Measurements from ENCODE around the gene TMEM223.

Gene TMEM223

DNA sequence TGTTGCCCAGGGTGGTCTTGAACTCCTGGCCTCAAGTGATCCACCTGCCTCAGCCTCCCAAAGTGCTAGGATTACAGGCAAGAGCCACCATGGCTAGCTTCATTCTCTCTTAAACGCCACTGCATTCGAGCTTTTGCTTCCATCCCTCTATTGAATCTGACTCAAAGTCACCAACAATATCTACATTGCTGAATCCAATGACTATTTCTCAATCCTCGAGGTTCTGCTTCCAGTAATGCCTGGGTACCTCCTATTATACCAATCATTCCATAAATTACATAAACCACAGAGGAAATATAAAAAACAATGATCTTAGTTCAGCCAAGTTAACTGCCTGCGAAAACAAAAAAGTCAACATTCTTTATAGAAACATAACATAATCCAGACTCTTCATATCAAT is 25.3 kb upstream of the TMEM223 start:
- H3K27ac ChIP-seq (ENCODE audit: low read depth, low read length), result no peak overlapping the region

DNA sequence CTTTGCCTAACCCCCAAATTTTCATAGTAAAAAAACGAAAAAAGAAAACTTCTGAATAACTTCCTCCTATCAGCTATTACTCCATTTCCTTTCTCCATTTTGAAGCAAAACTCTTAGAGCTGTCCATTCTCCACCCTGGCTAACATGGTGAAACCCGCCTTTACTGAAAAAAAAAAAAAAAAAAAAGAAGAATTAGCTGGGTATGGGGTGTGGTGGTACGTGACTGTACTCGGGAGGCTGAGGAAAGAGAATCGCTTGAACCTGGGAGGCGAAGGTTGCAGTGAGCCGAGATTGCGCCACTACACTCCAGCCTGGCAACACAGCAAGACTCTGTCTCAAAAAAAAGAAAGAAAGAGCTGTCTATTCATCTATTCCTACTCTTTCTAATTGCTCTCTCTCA is 24.8 kb upstream of the TMEM223 start:
- no peak overlapping the region for H3K9ac ChIP-seq (ENCODE audit: low read length)
- H3K4me1 ChIP-seq (ENCODE audit: control insufficient read depth, insufficient read depth, low read length), result no peaks in the 10 kb centered on the region
- H3K27ac ChIP-seq (ENCODE audit: low read depth, low read length), result no peak overlapping the region
- H3K4me3 ChIP-seq (ENCODE audit: low read depth, low read length), result no peak overlapping the region
- no peaks in the 10 kb centered on the region for H3K9me3 ChIP-seq (ENCODE audit: control insufficient read depth, insufficient read depth, low read depth, low read length)
- H3K36me3 ChIP-seq (ENCODE audit: control insufficient read depth, insufficient read depth, low read length), result peaks cover 32% of the 10 kb centered on the region
- no peaks in the 10 kb centered on the region for H3K27me3 ChIP-seq (ENCODE audit: control insufficient read depth, insufficient read depth, low read length)

More for the DNA sequence above, 25.3 kb upstream of the TMEM223 start:
- H3K4me1 ChIP-seq (ENCODE audit: control insufficient read depth, insufficient read depth, low read length), result no peaks in the 10 kb centered on the region
- H3K9ac ChIP-seq (ENCODE audit: low read length), result no peak overlapping the region
- H3K27me3 ChIP-seq (ENCODE audit: control insufficient read depth, insufficient read depth, low read length), result no peaks in the 10 kb centered on the region
- H3K36me3 ChIP-seq (ENCODE audit: control insufficient read depth, insufficient read depth, low read length), result peaks cover 37% of the 10 kb centered on the region
- H3K4me3 ChIP-seq (ENCODE audit: low read depth, low read length), result no peak overlapping the region
- no peaks in the 10 kb centered on the region for H3K9me3 ChIP-seq (ENCODE audit: control insufficient read depth, insufficient read depth, low read depth, low read length)

DNA sequence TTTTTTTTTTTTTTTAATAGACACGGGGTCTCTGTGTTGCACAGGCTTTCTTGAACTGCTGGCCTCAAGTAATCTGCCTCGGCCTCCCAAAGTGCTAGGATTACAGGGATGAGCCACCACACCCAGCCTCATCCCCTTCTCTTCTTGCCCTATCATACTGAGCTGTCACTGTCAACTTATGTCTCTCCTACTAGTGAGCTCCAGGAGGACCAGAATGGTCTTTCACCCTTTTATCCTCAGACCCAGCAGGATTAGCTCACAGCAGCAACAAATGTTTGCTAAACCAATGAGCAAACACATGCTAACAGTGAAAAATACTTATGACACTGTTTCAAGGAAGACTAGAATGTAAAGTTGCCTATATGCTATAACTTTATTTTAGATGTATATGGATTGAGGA is 19.9 kb upstream of the TMEM223 start:
- no peak overlapping the region for H3K27ac ChIP-seq (ENCODE audit: low read depth, low read length)
- H3K4me3 ChIP-seq (ENCODE audit: low read depth, low read length), result no peak overlapping the region
- H3K4me1 ChIP-seq (ENCODE audit: control insufficient read depth, insufficient read depth, low read length), result peaks cover 2% of the 10 kb centered on the region; the same call in 1 of the 2 replicates
- no peaks in the 10 kb centered on the region for H3K27me3 ChIP-seq (ENCODE audit: control insufficient read depth, insufficient read depth, low read length)
- no peak overlapping the region for H3K9ac ChIP-seq (ENCODE audit: low read length)
- H3K36me3 ChIP-seq (ENCODE audit: control insufficient read depth, insufficient read depth, low read length), result peaks cover 3% of the 10 kb centered on the region
- H3K9me3 ChIP-seq (ENCODE audit: control insufficient read depth, insufficient read depth, low read depth, low read length), result no peaks in the 10 kb centered on the region

DNA sequence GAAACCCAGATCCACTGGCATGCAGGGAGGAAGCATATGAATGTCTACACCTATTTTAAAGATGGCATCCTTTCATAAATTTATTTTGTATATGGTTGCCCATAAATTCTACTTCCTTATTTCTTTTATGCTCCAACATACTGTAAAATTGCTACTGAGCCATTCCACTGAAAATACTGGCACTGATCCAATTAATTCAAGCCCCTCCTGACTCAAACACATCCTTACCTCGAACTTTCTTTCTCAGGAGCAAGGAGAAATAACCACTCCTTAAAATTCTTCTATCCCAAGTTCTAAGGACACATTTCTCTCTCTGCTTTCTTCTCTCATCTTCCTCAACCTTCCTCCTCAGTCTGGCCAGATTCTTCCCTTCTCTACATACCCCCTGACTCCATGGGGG is 18.9 kb upstream of the TMEM223 start:
- no peaks in the 10 kb centered on the region for H3K9me3 ChIP-seq (ENCODE audit: control insufficient read depth, insufficient read depth, low read depth, low read length)
- H3K36me3 ChIP-seq (ENCODE audit: control insufficient read depth, insufficient read depth, low read length), result 0 out of 2 replicates have a peak, but pooled peaks cover under 1% of the 10 kb centered on the region
- H3K4me1 ChIP-seq (ENCODE audit: control insufficient read depth, insufficient read depth, low read length), result peaks cover 9% of the 10 kb centered on the region; the same call in 1 of the 2 replicates
- H3K9ac ChIP-seq (ENCODE audit: low read length), result no peak overlapping the region
- no peak overlapping the region for H3K27ac ChIP-seq (ENCODE audit: low read depth, low read length)
- no peaks in the 10 kb centered on the region for H3K27me3 ChIP-seq (ENCODE audit: control insufficient read depth, insufficient read depth, low read length)
- H3K4me3 ChIP-seq (ENCODE audit: low read depth, low read length), result no peak overlapping the region

DNA sequence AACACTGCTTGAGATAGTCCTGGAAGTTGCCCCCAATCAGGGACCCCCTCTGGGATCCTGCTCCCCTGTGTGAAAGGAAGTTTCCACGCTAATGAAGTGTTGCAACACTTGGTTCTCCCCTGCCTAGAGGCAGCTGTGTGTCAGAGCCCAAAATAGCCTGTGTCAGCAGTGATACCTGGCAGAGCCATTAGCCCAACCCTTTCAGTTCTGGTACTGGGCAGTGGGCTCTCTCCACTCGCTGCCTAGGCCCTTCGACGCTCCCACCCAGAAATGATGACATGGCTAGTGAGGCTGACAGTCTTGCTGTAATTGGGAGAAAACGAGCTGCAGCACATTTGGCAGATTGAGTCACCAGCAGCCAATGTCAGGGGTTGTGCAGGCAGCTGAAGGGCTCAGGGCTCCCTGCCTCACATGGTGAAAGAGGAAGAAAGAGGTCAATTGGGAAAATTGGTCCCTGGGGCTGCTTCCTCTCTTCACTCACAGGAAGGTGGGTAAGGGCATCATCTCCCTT is 14.9 kb upstream of the TMEM223 start:
- Histone ChIP-seq H3K4me3 (ENCODE audit: low read depth, low read length) (peak overlapping the region; percentile 91), H3K9ac (ENCODE audit: low read length) (no peak overlapping the region), H3K27me3 (ENCODE audit: control insufficient read depth, insufficient read depth, low read length) (no peaks in the 10 kb centered on the region), H3K36me3 (ENCODE audit: control insufficient read depth, insufficient read depth, low read length) (peaks cover 18% of the 10 kb centered on the region), H3K4me1 (ENCODE audit: control insufficient read depth, insufficient read depth, low read length) (peaks cover 9% of the 10 kb centered on the region; the same call in 1 of the 2 replicates), H3K27ac (ENCODE audit: low read depth, low read length) (no peak overlapping the region; the same call in 1 of the 2 replicates), H3K9me3 (ENCODE audit: control insufficient read depth, insufficient read depth, low read depth, low read length) (no peaks in the 10 kb centered on the region)

DNA sequence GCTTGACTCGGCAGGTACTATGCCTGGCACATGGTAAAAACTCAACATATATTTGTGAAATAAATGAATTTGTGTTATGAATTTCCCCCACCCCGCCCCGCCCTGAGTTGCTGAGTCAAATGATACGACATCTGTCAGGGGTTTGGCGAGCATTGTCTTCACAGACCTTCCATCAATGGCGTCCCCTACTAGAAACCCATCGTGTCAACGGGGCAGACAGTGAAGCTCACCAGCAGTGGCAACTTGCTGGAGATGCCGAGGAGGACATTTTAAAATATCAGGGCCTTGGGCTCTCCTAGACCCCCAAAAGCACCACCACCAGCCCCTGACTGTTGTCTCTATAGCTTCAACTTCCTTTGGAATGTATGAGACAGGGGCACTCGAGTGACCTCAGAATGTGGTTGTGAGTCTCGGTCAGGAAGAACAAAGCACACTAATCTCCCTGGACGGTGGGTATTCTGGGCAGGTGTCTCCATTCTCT is 14.2 kb upstream of the TMEM223 start:
- no peaks in the 10 kb centered on the region for H3K9me3 ChIP-seq (ENCODE audit: control insufficient read depth, insufficient read depth, low read depth, low read length)
- H3K9ac ChIP-seq (ENCODE audit: low read length), result peak overlapping the region; percentile 75
- no peaks in the 10 kb centered on the region for H3K27me3 ChIP-seq (ENCODE audit: control insufficient read depth, insufficient read depth, low read length)
- H3K4me3 ChIP-seq (ENCODE audit: low read depth, low read length), result peak overlapping the region; percentile 91
- H3K36me3 ChIP-seq (ENCODE audit: control insufficient read depth, insufficient read depth, low read length), result peaks cover 25% of the 10 kb centered on the region
- H3K27ac ChIP-seq (ENCODE audit: low read depth, low read length), result no peak overlapping the region; the same call in 1 of the 2 replicates
- H3K4me1 ChIP-seq (ENCODE audit: control insufficient read depth, insufficient read depth, low read length), result peaks cover 9% of the 10 kb centered on the region; the same call in 1 of the 2 replicates

DNA sequence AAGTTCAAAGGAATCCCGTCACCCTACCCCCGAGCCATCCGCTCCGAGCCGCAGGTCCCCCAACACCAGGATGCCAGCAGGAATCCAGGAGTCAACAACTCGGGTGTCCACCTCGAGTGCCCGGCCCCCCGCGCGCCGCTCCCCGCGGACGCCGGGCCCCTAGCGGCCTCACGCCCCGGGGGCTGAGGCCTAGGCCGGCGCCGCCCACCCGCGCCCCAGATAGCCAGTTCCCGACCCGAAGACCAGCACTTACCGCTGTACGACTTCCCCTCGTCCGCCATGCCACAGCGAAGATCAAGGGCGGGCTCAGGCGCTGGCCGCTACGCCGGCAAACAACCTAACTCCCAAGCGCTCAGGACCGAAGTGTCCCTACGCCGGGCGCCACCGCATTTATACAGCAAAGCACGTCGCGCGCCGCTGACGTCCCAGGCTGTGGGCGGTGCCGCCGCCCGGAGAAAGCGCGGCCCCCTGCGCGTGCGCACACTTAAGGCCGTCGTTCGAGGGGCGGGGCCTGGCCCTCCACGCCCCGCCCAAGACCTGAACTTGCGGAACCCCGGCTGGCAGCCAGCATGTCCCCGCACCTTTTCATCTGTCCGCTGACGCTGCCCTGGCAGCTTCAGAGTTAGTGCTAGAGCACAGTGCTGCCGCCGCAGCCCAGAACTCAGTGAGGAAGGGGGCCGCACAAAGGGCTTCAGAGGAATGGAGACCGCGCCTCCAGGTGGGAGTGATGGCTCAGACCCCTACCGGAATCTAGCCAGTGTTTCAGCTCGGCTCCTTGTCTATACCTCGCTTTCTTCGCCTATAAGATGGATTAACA is 13.5 kb upstream of the TMEM223 start, which contains the start of gene NXF1:
NXF1 (minus strand) TSS at position 365 of the 817 bp plus-strand sequence; CDS start at position 281, 84 bp downstream.
- no peaks in the 10 kb centered on the region for H3K9me3 ChIP-seq (ENCODE audit: control insufficient read depth, insufficient read depth, low read depth, low read length)

DNA sequence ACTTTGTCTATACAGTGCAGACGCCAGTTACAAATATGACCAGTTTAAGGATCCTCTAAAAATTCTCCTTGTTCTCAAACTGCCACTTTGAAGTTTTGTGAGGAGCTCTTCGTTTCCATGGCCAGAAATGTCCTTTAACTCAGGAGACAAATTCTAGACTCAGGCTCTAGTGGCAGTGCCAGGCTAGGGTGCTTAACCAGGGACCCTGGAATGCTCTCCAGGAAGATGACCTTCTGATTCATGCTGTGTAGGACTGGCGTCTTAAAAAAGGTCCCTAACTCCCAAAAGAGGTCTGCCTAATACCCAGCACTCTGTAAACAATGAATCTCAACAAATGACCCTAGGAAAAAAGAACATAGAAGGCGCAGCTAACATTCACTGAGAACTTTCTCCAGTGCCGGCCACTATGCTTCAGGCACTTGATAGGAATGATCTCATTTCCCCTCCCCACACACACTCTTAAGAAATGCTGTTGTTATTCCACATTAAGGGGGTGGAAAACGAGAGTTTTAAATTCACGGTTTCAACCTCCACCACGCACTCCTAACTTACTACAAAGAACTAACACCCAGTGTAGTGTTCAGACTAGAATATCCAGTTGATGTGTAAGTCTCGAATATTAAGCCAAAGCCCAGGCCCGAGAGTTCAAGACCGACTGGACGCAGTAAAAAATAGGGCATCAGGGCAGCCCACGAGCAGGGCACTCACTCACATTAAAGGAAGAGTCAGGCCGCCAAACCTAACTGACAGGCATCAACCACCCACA is 12.7 kb upstream of the TMEM223 start:
- H3K4me3 ChIP-seq (ENCODE audit: low read depth, low read length), result peak overlapping the region; percentile 91
- no peaks in the 10 kb centered on the region for H3K27me3 ChIP-seq (ENCODE audit: control insufficient read depth, insufficient read depth, low read length)
- peaks cover 9% of the 10 kb centered on the region; the same call in 1 of the 2 replicates for H3K4me1 ChIP-seq (ENCODE audit: control insufficient read depth, insufficient read depth, low read length)
- H3K9me3 ChIP-seq (ENCODE audit: control insufficient read depth, insufficient read depth, low read depth, low read length), result no peaks in the 10 kb centered on the region
- H3K27ac ChIP-seq (ENCODE audit: low read depth, low read length), result 0 out of 2 replicates have a peak overlapping the region, but pooled peaks have one; percentile 4
- H3K9ac ChIP-seq (ENCODE audit: low read length), result peak overlapping the region; percentile 82
- H3K36me3 ChIP-seq (ENCODE audit: control insufficient read depth, insufficient read depth, low read length), result peaks cover 40% of the 10 kb centered on the region

More for the DNA sequence above, 13.5 kb upstream of the TMEM223 start, which contains the start of gene NXF1:
- Histone ChIP-seq H3K4me3 (ENCODE audit: low read depth, low read length) (peak within 1 kb of the TSS; percentile 91), H3K4me1 (ENCODE audit: control insufficient read depth, insufficient read depth, low read length) (peaks cover 9% of the 10 kb centered on the region; the same call in 1 of the 2 replicates), H3K27me3 (ENCODE audit: control insufficient read depth, insufficient read depth, low read length) (no peaks in the 10 kb centered on the region), H3K36me3 (ENCODE audit: control insufficient read depth, insufficient read depth, low read length) (peaks cover 32% of the 10 kb centered on the region), H3K27ac (ENCODE audit: low read depth, low read length) (peak within 1 kb of the TSS; percentile 4; the same call in 1 of the 2 replicates), H3K9ac (ENCODE audit: low read length) (peak within 1 kb of the TSS; percentile 82)

DNA sequence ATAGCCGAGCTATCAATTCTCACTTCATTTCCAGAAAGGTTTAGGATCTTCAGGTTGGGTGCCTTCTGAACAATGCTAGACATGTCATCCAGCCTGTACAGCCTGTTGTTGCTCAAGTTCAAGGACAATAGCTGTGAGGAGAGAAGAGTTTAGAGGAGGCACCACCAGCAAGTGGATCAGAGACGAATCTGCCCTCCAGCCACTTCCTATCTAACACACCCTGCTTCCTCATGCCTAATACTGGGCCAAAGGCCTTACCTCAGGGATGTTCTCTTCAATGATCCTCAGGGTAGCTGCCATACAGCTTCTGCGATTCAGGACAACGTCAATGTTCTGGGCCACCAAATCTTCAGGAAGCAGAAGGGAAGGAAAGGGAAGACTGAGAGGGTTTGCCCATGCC is 9.3 kb upstream of the TMEM223 start:
- H3K9ac ChIP-seq (ENCODE audit: low read length), result no peak overlapping the region
- peaks cover 73% of the 10 kb centered on the region for H3K36me3 ChIP-seq (ENCODE audit: control insufficient read depth, insufficient read depth, low read length)
- peaks cover 1% of the 10 kb centered on the region; the same call in 1 of the 2 replicates for H3K4me1 ChIP-seq (ENCODE audit: control insufficient read depth, insufficient read depth, low read length)
- no peaks in the 10 kb centered on the region for H3K27me3 ChIP-seq (ENCODE audit: control insufficient read depth, insufficient read depth, low read length)
- no peaks in the 10 kb centered on the region for H3K9me3 ChIP-seq (ENCODE audit: control insufficient read depth, insufficient read depth, low read depth, low read length)
- H3K4me3 ChIP-seq (ENCODE audit: low read depth, low read length), result no peak overlapping the region
- H3K27ac ChIP-seq (ENCODE audit: low read depth, low read length), result no peak overlapping the region

DNA sequence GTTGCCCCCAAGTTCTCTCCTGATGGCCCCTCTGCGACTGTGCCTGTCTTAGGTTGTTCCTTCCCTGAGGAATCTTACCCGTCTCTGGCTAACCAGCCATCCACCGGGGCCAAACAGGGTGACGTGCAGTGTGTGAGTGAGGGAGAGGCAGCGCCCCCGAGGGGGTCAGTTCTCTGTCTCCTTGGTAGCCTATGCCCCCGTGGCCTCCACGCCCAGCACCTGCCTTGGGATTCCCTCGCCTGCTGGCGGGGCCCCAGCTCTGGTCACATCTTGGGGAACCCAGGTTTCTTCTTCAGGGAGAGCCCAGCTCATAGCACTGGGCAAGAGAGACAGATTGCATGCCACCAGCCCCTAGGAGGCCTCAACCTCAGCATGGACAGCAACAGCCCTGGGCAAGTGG is 7.7 kb upstream of the TMEM223 start:
- H3K27ac ChIP-seq (ENCODE audit: low read depth, low read length), result no peak overlapping the region
- H3K36me3 ChIP-seq (ENCODE audit: control insufficient read depth, insufficient read depth, low read length), result peaks cover 88% of the 10 kb centered on the region
- no peaks in the 10 kb centered on the region for H3K9me3 ChIP-seq (ENCODE audit: control insufficient read depth, insufficient read depth, low read depth, low read length)
- no peaks in the 10 kb centered on the region for H3K27me3 ChIP-seq (ENCODE audit: control insufficient read depth, insufficient read depth, low read length)
- no peaks in the 10 kb centered on the region for H3K4me1 ChIP-seq (ENCODE audit: control insufficient read depth, insufficient read depth, low read length)
- no peak overlapping the region for H3K4me3 ChIP-seq (ENCODE audit: low read depth, low read length)
- H3K9ac ChIP-seq (ENCODE audit: low read length), result peak overlapping the region; percentile 10
